ENCODE results near the gene B4GALNT4.
"Not testable (repeated sequence)": the region's sequence is repeated elsewhere in the genome, so short reads cannot be mapped to it uniquely, and the experiment has no call there.

- not testable (repeated sequence) for TF ChIP-seq CTCF, POLR2A (IDR thresholded peaks at IDR 0.05)
Measured at GRCh38 chr11:363443-363805, 5.9 kb upstream of the B4GALNT4 start.
